Measurements from ENCODE around the gene SGPP1. TPM values are rescaled to one million over a fixed set of nuclear protein-coding genes. Genes with fewer than 3 reads are reported as not detected.

Gene SGPP1
- total RNA-seq, 1 experiment from 2014 or later: 5.5 TPM

- H3K27ac ChIP-seq (ENCODE audit: insufficient read length, low read depth, low read length): no peak overlapping the region
- no peak overlapping the region for H2BK12ac ChIP-seq (ENCODE audit: insufficient read length, low read depth, low read length)
- no peaks in the 10 kb centered on the region for H3K79me2 ChIP-seq (ENCODE audit: insufficient read depth, low read length)
- no peaks in the 10 kb centered on the region for H3K4me1 ChIP-seq (ENCODE audit: insufficient read depth, low read length)
- H4K5ac ChIP-seq (ENCODE audit: insufficient read length, low read depth, low read length): no peak overlapping the region
- H2BK20ac ChIP-seq (ENCODE audit: low read depth, low read length, poor library complexity, severe bottlenecking): no peak overlapping the region
- Mint-ChIP-seq H3K36me3 (ENCODE audit: insufficient read depth in 1 of 3, low read depth in 3 of 3) (no peaks in the 10 kb centered on the region), H3K27me3 (ENCODE audit: low read depth) (no peaks in the 10 kb centered on the region), H3K4me3 (no peak overlapping the region), H3K9me3 (no peaks in the 10 kb centered on the region), H3K4me1 (no peaks in the 10 kb centered on the region), H3K27ac (no peak overlapping the region)
- H3K18ac ChIP-seq (ENCODE audit: insufficient read length, low read depth, low read length): no peak overlapping the region
- no peak for DNase-seq
- H3K14ac ChIP-seq (ENCODE audit: insufficient read depth, low read length): no peak overlapping the region
- no peak overlapping the region for H2BK15ac ChIP-seq (ENCODE audit: low read depth, low read length)
- H3T11ph ChIP-seq (ENCODE audit: low read length): no peak overlapping the region
- H3K27me3 ChIP-seq (ENCODE audit: insufficient read depth, low read length): no peaks in the 10 kb centered on the region
- no peak overlapping the region for H3K23ac ChIP-seq (ENCODE audit: insufficient read length, low read depth, low read length)
- H4K8ac ChIP-seq (replicated peaks; ENCODE audit: insufficient read length, low read depth, low read length): no peak overlapping the region
- no peak overlapping the region for H3K9ac ChIP-seq (ENCODE audit: extremely low read depth, insufficient read length, low read length)
- TF ChIP-seq CTCF (conservative IDR thresholded peaks at IDR 0.05): no peak
- H4K20me1 ChIP-seq (ENCODE audit: control insufficient read depth, insufficient read depth, insufficient read length): no peaks in the 10 kb centered on the region
- no peak overlapping the region for H2BK120ac ChIP-seq (ENCODE audit: low read depth, low read length, poor library complexity, severe bottlenecking)
- no peak overlapping the region for H2BK5ac ChIP-seq (ENCODE audit: insufficient read length, low read length)
- H3K4me2 ChIP-seq (ENCODE audit: insufficient read depth, insufficient read length, low read length): no peak overlapping the region
- H2AFZ ChIP-seq (ENCODE audit: low read length): no peak overlapping the region
- no peaks in the 10 kb centered on the region for H3K9me3 ChIP-seq (ENCODE audit: control insufficient read depth, low read depth, low read length)
- no peaks in the 10 kb centered on the region for H3K23me2 ChIP-seq (ENCODE audit: insufficient read length, low read depth, low read length, poor library complexity, severe bottlenecking)
- no peak overlapping the region for H4K91ac ChIP-seq (ENCODE audit: insufficient read length, low read depth, low read length)
- H3K79me1 ChIP-seq (ENCODE audit: insufficient read depth, low read depth, low read length, poor library complexity, severe bottlenecking): no peaks in the 10 kb centered on the region
- H3K4ac ChIP-seq (ENCODE audit: low read depth, low read length): no peak overlapping the region
- H3K56ac ChIP-seq (ENCODE audit: insufficient read length, low read depth, low read length): no peak overlapping the region
- H2AK5ac ChIP-seq (ENCODE audit: insufficient read length, low read length): no peak overlapping the region
These were observed 49.2 kb upstream of the SGPP1 start for GRCh38 chr14:63777024-63777423.

All from H9 (cell line).